ENCODE results near the gene GLG1.
A peak's percentile ranks its signal among the peaks of the same experiment; 100 is the strongest.
"Not testable (repeated sequence)": the region's sequence is repeated elsewhere in the genome, so short reads cannot be mapped to it uniquely, and the experiment has no call there.

Gene GLG1

DNA sequence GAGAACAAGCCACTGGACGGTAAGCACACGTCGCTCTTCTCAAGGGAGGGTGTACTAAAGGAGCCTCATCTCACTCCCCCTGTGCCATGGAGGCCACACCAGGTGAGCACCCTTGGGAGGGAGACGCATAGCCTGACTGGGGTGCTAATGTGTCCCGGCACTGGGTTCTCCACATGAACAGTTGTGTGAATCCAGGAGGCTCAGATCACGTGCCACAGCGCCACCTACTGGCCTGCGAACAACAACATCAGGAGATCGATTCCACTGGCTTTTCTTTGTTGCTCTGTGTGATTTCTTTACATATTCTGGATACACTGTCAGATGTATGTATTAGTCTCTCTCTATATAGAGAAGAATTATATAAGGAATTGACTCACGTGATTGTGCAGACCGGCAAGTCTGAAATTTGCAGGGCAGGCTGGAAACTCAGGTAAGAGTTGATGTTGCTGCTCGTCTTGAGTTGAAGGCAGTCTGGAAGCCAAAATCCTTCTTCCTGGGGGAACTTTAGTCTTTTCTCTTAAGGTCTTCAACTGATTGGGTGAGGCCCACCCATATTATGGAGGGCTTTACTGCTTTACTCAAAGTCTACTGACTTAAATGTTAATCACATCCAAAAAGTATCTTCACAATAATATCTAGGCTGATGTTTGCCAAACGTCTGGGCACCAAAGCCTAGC is 176.7 kb downstream of the GLG1 start:
- peak; percentile 48 for DNase-seq

DNA sequence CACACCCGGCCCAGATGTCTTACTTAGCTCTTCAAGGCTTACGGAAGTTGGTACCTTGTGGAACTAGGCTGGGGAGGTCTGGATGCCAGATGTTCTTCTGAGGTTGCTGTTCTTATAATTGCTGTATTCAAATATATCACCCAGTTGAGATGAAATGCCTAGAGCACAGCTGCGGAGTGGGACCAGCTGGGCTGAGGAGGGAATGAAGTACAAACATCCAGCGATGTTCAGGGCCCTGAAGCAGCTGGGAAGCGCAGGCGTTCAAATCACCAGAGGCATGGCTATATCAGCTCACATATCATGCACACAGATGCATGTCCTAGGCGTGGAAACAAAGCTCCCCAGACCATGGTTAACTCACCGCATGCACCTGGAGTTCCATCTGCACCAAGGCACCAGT is 178.4 kb downstream of the GLG1 start:
- DNase-seq = not testable (repeated sequence)

DNA sequence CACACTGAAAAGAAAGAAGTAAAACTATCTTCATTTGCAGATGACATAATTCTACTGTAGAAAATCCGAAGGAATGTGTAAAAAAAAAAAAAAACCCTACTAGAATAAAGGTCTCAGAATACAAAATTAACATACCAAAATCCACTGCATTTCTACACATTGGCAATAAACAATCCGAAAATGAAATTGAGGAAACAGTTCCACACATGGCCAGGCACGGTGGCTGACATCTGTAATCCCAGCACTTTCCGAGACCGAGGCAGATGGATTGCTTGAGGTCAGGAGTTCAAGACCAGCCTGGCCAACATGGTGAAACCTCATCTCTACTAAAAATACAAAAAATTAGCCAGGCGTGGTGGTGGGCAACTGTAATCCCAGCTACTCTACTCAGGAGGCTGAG is 181.2 kb downstream of the GLG1 start:
- not testable (repeated sequence) for DNase-seq

DNA sequence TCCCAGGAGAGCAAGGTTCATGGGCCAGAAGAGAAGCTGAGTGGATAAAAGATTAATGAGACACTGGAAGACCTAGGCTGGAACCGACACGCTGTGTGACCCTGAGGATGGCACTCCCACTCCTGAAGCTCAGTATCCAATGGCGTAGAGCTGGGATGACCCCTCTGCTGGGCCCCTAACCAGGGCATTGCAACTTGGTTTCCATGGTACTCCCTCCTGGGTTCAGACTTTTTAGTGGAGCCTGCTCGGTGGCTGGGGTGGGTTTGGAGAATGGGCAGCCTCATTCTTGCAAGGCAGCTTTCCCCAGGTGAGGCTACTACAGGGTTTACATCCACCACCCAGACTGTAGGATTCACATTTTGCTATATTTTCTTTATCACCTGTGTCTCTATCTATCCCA is 183.2 kb downstream of the GLG1 start:
- DNase-seq = not testable (repeated sequence)

DNA sequence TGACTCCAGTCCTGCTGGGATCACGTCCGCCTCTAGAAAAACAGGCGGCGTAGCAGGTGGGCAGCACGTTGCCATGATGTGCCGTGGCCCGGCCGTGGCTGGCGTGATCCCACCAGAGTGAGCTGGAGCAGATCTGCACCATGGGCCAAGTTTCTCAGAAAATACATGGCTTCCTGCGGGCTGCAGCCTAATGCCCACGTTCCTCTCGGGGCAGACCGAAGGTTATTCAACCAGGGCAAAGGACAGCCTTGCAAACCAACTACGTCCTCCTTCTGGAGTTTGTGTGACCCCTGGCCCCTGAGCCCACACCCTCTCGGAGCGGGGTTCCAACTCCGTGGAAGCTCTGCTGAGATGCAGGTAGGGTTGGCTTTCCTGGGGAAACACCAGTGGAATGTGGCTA is 184.8 kb downstream of the GLG1 start:
- not testable (repeated sequence) for DNase-seq

DNA sequence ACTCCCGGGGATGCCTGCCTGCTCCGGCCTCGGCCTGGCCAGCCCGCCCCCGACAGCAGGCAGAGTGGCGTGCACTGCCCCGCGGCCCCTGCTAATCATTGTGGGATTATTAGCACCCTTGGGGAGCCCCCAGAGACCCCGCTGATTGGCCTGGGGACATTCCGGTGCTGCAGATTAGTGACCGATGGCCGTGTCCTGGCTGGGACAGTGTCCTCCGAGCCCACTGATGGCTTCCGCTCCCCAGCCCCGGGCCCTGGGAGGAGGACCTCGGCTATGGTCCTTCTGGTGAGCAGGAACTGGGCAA is 185.5 kb downstream of the GLG1 start:
- not testable (repeated sequence) for DNase-seq

DNA sequence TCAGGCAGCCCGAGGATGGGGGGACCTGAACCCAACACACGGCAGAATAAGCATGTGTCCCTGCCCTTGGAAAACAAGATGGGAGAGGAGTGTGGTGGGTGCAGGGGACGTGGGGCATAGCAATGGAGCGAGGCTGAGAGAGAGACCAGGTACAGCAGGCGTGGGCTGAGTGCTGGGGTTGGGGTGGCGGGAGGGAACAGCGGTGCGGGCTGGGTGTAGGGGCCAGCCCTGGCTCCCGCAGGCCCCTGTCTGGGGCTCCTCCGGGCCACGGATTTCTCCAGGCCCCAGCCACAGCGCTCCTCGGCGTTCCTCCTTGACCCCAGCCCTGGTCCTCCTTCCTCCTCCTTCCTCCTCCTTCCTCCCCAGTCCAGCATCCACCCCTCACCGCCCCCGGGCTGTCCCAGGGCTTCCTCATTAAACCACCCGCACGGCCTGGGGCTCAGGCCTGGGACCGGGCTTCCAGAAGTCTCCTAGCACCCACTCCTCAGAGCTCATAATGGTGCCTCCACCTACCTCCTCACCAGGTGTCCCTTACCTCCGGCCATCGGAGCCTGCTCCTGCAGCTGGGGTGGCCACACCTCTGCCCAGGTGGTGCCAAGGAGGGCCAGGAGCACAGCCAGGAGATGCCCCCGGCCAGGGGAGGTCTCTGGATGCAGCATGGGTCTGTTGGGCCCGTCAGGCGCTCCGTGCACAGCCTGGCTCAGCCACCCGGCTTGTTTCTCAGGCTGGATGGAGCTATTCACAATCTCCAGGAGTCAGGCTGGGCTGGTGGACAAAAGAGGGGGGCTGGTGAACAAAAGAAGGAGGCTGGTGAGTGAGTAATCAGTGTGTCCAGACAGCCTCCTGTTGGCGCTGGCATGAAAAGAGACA is 186.1 kb downstream of the GLG1 start, which contains the start of gene CLEC18B:
CLEC18B (minus strand) TSS at position 867 of the 870 bp plus-strand sequence; CDS start at position 659, 208 bp downstream.
- not testable (repeated sequence) for DNase-seq

DNA sequence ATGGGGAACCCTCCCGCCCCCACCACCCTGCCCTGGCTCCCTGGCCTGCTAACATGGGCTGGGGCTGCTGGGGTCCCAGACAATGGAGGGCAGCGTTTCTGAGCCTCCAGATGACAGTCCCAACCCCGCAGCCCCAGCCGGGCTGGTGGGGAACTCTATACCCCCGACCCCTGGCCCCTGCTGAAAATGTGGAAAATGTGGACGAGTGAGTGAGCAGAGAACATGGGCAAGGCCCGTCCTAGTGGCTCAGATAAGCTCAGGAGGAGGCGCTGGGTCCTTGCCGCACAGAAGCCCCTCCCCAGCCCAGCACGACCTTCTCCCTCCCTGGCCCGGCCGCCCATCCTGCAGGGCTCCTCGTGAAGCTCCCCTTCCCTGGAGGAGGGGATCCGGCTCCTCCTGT is 187.1 kb downstream of the GLG1 start:
- DNase-seq = not testable (repeated sequence)

DNA sequence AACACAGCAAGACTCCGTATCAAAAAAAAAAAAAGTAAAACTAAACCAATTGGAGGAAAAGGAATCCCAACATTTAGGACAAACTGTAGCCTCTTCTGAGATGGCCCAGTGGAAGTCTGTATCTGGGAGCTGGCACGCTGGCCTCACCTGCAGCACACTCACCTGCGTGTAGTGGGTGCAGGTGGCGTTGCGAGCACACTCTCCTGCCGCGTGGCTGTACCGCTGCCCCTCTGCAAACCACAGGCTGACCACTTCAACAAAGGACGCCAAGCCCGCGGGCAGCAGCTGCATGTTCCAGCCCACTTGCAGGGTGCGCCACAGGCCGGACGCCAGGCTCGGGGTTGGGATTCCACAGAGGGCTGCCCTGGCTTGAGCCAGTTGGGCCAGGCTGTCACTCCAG is 189.0 kb downstream of the GLG1 start:
- DNase-seq = not testable (repeated sequence)

DNA sequence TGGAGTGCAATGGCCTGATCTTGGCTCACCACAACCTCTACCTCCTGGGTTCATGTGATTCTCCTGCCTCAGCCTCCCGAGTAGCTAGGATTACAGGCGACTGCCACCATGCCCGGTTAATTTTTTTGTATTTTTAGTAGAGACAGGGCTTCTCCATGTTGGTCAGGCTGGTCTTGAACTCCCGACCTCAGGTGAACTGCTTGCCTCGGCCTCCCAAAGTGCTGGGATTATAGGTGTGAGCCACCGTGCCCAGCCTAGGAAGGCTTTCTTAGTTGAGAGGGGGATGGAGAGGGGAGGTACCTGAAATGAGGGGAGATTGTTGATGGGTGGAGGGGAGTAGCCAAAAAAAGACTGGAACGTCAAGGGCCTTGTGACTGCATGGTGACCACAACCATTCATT is 193.0 kb downstream of the GLG1 start:
- DNase-seq = not testable (repeated sequence)

DNA sequence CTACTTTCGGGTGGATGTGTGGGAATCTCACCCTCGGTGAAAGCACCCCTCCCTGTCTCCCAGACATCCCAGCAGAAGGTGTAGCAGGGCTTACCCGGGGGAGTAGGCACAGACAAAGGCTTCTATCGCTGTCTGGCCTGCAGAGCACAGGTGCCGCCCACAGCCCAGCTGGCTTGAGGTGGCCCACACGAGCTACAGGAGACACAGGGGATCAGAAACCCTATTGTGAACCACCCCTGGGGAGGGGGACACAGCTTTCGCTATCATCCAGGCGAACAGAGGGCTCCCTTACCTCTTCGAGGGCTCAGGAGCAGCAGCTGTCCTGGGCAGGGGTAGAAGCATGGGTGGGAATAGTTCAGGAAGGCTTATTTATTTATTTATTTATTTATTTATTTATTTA is 193.4 kb downstream of the GLG1 start:
- not testable (repeated sequence) for DNase-seq

DNA sequence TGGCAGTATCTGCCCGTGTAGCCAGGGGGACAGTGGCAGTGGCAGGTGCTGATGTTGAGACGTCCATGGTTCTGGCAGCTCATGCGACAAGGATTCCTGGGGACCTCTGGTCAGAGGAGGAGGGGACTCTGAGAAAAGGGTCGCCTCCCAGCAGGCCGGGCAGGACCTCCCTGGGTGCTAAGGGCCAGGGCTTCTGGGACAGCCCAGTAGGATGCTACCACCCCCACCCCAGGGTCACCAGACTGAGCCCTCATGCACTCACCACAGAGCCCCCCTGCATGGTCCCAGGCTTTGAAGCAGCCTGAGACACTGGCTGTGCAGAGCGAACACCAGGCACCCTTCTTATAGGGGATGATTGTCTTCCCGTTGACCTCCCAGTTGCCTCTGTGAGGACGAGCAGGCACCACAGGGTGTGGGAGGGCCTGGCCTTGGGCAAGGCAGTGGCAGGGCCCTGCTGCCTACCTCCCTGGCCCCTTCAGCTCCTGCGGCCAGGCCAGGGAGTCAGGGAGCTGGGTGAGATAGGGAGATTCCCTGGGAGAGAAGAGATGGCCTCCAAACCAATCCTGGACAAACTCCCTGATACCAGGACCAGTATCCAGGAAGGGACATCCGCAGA is 194.0 kb downstream of the GLG1 start:
- not testable (repeated sequence) for DNase-seq

DNA sequence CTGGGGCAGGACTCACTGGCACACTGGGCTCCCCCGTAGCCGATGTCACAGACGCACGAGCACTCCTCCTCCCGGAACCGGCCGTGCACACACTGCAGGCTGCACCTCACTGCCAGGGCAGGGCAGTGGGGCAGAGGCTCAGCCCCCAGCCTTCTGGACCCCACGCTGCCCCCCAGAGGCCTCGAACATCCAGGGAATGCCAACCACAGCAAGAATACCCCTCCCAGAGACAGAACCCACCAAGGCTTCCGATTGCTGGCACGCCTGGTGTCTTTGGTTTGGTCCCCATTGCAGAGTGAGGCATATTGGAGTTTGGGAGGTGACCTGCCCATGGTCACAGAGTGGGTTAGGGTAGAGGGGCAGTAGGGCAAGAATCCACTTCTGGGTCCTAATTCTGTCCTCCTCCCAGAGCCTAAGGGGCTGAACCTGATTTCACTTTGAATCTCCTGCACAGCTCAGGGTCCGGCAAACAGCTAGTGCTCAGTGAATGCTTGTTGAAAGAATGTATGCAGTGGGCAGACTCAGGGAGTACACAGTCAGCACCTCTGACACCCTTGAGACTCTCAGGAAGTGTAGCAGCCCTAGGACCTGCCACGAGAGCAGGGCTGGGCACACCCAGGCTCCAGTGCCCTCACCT is 194.7 kb downstream of the GLG1 start:
- not testable (repeated sequence) for DNase-seq

DNA sequence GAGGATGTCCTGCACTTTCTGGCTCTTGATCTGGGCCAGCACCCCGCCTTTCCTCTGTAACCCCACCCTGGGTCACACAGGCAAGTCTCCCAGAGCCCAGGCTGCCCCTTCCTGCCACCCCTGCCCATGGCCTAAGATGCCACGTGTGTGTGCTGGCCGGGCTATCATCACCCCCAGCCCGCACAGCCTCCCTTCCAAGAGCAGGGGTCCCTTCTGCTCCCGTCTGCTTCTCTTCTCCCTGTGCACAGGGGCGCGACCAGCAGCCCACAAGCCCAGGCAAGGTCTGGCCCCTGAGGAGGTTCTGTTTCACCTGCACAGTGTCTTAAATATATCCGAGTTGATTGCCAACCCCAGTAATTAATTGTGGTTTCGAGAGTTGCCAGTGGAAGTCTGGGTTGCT is 195.9 kb downstream of the GLG1 start:
- DNase-seq = not testable (repeated sequence)

DNA sequence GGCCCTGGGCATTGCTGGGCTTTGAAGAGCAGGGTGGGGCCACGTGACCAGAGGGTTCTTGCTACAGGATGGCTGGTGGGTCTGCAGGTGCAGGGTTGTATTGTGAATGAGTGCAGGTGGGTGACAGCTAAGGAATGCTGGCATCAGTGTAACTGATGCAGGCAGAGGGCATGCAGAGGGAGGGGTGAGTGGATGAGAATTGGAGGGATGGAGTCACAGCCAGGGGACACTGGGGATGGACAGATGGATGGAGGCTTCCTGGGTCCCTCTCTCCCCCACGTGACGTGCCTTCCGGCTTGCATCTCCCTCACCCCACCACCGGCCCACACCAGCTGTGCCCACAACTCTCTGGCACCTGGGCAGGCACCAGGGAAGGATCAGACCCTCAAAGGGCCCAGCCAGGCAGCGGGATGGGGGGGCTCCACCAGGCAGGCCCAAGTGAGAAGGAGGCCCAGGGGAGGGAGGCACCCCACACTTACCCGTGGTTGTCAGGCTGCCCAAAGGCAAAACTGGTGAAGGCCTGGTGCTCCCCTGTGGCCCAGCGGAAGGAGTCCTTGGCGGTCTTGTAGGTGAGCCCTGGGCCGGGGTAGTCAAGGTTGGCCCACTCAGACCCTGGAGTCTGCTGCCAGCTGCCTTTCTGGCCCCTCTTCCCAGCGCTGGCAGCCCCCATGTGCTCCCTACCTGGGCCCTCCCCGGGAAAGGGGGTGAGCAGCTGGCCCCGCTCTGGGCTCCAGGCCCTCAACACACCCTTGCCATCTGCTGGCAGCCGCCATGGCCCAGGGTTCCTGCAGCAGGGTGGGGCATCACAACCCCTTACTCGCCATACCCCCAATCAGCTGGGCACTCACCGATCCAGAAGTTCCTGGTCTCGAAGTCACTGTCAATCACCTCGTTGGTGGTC is 196.6 kb downstream of the GLG1 start:
- not testable (repeated sequence) for DNase-seq

DNA sequence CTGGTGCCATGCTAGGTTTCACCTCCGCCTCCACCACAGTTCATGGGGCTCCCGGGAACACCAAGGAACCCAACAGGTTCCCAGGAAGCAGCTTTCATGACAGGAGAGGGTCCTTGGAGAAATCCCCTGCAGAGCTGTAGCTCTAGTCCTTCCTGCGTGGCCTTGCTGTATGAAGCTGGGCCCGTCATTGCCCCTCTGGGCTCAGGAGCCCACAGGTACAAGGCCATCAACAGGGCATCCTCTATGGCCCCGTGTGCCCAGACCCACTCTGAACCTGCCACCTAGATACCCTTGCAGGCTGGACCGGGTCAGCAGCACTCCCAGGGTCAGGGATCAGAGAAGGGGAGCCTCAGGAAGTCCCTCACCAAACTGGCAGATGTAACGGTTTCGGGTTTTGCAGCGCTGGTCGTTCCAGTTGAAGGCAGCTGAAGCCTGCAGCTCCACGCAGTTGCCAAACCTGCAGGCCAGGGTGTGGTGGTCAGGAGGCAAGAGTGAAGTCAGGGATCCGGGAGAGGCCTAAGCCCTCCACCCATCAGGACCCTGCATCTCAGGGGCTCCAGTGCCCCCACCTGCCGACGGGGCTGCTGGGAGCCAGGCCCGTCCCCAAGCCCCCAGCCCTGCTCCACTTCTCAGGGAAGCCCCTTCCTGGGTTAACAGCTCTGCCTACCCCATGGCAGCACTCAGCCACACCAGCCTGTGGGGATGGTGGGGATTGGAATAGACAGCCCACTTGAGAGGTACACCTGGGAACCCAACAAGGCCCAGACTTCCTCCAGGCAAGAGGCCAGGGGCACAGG is 197.5 kb downstream of the GLG1 start:
- DNase-seq = not testable (repeated sequence)

DNA sequence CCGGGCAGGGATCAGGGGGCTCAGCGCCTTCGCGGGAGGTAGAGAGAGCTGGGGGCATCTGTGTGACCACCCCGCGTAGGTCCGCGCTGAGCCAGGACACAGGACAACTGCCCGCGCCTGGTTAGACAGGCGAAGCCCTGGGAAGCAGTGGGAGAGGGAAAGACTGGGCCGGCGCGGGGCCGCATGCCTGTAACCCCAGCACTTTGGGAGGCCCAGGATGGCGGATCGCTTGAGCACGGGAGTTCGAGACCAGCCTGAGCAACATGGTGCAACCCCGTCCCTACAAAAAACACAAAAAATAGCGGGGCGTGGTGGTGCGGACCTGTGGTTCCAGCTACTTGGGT is 199.6 kb downstream of the GLG1 start:
- not testable (repeated sequence) for DNase-seq

DNA sequence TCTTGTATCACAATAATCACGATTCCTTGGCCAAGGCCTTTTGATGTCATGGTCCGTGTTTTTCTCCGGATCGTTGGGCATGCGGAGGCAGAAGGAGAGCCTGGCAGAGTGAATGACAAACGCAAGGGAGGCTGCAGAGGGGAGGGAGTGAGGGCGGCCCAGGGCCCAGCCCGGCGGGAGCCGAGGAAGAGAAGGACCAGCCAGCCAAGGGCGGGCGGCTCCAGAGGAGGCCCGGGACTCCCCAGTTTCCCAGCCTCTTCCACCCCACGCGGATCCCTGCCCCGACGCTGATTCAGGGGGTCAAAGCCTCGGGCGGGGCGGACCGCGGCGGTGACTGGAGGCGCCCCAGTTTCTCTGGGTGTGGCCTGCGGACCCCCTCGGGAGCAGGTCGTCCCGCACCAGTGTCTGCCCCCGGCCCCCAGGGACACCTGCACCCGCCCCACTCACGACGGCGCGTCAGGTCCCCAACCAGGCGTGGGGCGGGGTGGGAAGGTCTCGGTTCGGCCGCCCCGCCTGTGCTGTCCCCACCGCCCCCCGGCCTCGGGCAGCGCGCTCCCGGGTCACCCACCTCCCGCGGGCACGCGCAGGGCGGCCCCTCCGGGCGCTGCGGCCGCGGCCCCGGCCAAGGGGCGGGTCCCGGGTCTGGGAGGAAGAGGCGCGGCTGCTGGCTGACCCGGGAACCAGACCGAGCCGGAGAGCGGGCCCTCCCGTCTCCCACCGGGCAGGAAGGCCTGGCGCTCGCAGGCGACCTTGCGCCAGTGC is 200.1 kb downstream of the GLG1 start:
- DNase-seq = not testable (repeated sequence)

DNA sequence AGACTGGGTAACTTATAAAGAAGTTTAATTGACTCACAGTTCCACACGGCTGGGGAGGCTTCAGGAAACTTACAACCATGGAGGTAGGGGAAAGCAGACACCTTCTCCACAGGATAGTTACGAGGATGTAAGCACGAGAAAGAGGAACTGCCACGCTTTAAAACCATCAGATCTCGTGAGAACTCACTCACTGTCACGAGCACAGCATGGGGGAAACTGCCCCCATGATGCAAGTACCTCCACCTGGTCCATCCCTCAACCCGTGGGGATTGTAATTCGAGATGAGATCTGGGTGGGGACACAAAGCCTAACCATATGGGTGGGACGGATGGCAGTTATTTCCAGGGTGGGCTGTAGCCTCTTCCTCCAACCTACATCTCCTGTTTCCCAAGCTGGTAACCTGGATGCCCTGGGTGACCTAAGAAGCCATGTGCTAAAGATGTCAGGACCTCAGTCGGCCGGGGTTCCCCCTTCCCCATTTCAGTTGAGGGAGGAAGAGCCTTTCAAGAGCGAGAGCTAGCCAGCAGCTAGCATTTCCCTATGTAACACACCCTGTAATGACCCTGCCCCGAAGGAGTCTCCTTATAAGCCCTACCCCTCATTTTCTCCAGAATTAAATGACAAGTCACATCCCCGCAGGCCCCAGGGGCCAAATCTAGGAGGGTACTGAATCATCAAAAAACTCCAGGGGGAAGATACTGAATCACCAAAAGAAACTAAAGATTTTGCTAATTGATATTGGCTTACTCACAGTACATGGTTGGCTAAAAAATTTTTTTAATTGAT is 202.6 kb downstream of the GLG1 start:
- DNase-seq = not testable (repeated sequence)

DNA sequence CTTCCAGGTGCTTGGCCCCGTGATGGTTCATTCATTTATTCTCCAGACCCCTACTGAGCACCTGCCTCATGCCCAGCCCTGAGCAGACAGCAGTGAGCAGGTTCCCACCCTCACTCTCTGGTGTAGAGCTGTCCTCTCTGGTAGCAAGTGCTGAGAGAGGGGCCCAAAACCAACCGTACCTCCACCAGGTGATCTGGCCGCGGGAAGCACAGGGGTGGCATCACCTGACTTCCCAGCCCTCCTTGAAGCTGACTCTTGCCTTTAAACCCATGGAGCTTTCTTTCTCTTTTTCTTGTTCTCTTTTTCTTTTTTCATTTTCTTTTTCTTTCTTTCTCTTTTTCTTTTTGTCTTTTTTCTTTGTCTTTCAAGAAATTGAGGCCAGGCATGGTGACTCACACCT is 206.7 kb downstream of the GLG1 start:
- DNase-seq = not testable (repeated sequence)
